HG03025 (cell line): ENCODE measurements around the gene TMEM108.
A peak's percentile ranks its signal among the peaks of the same experiment; 100 is the strongest.
"Not testable (repeated sequence)": the region's sequence is repeated elsewhere in the genome, so short reads cannot be mapped to it uniquely, and the experiment has no call there.

ENCODE experiments used
- ATAC-seq: cut with Tn5 transposase; IDR thresholded peaks from one replicate; pipeline ENCODE4 v1.9.1; 2021; ENCODE audit warnings: mild to moderate bottlenecking, moderate library complexity; ENCODE audit not compliant: unreplicated experiment, low FRiP score

The TMEM108 gene

GRCh38 chr3:133038089-133038730, at the start of gene TMEM108:
TSS of gene TMEM108 (plus strand) at chr3:133038391.
- ATAC-seq = no peak

- no peak for ATAC-seq
Measured at GRCh38 chr3:132995971-132996370, 42.2 kb upstream of the TMEM108 start.

- no peak for ATAC-seq
Measured at GRCh38 chr3:132997404-132998185, 40.6 kb upstream of the TMEM108 start.

GRCh38 chr3:133005032-133005431, 33.2 kb upstream of the TMEM108 start:
- not testable (repeated sequence) for ATAC-seq

GRCh38 chr3:133007601-133008000, 30.6 kb upstream of the TMEM108 start:
- no peak for ATAC-seq

GRCh38 chr3:133014325-133014724, 23.9 kb upstream of the TMEM108 start:
- ATAC-seq = no peak

- not testable (repeated sequence) for ATAC-seq
Measured at GRCh38 chr3:133015573-133015972, 22.6 kb upstream of the TMEM108 start.

GRCh38 chr3:133016838-133017309, 21.3 kb upstream of the TMEM108 start:
- ATAC-seq = no peak

GRCh38 chr3:133018921-133019320, 19.3 kb upstream of the TMEM108 start:
- ATAC-seq = no peak

- no peak for ATAC-seq
Measured at GRCh38 chr3:133021206-133021605, 17.0 kb upstream of the TMEM108 start.

GRCh38 chr3:133023362-133023761, 14.8 kb upstream of the TMEM108 start:
- no peak for ATAC-seq

- no peak for ATAC-seq
Measured at GRCh38 chr3:133025546-133025945, 12.6 kb upstream of the TMEM108 start.

- ATAC-seq = no peak
Measured at GRCh38 chr3:133032301-133032700, 5.9 kb upstream of the TMEM108 start.

GRCh38 chr3:133037436-133037835, 755 bp upstream of the TMEM108 start:
- ATAC-seq = no peak

- no peak for ATAC-seq
Measured at GRCh38 chr3:133038731-133039375, 662 bp downstream of the TMEM108 start.

- ATAC-seq = peak; percentile 58
Measured at GRCh38 chr3:133040696-133041523, 2.7 kb downstream of the TMEM108 start.

- ATAC-seq = no peak
Measured at GRCh38 chr3:133041524-133041829, 3.3 kb downstream of the TMEM108 start.

- ATAC-seq = no peak
Measured at GRCh38 chr3:133042778-133043177, 4.6 kb downstream of the TMEM108 start.

GRCh38 chr3:133047980-133048379, 9.8 kb downstream of the TMEM108 start:
- ATAC-seq = no peak

- ATAC-seq = no peak
Measured at GRCh38 chr3:133049491-133049890, 11.3 kb downstream of the TMEM108 start.

GRCh38 chr3:133050891-133051290, 12.7 kb downstream of the TMEM108 start:
- no peak for ATAC-seq
